Kidney capillary endothelial cell (primary cell): Measurements from ENCODE around the gene TUBAL3.
A peak's percentile ranks its signal among the peaks of the same experiment; 100 is the strongest.
"Not testable (repeated sequence)": the region's sequence is repeated elsewhere in the genome, so short reads cannot be mapped to it uniquely, and the experiment has no call there.

Source experiments
- DNase-seq: peaks from one replicate; pipeline ENCODE4 v3.0.0-alpha.2; 2018; ENCODE audit warnings: low spot score

The TUBAL3 gene

GRCh38 chr10:5423771-5424170, 19.1 kb upstream of the TUBAL3 start:
- no peak for DNase-seq

GRCh38 chr10:5419466-5420094, 15.0 kb upstream of the TUBAL3 start:
- no peak for DNase-seq

DNA sequence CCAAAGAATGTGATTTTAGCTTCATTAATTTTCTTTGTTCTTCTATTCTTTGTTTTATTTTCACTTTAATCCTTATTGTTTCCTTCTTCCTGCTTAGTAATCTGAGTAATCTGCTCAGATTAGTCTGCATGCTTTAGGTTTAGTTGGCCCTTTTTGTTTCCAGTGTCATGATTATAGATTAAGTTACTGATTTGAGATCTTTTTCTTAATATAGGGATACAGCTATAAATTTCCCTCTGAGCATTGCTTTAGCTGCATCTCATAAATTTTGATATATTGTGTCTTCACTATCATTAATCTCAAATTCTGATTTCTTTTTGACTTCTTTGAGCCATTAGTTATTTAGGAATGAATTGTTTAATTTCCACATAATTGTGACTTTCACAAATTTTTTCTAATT, 14.0 kb upstream of the TUBAL3 start:
- DNase-seq, result no peak

DNA sequence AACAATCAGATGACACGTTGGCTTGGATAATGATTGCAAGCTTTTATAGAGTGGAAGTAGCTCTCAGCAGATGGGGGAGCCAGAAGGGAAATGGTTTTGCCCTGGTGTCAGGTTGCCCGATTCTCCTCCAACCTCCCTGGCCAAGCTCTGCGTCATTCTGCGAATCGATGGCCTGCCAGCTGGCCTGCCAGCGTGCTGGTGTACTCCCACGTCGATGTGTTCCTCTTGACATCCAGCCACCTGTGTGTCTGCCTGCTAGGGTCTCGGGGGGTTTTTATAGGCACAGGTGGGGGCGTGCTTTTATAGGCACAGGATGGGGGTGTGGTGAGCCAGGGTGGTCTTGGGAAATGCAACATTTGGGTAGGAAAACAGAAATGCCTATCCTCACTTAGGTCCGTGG, 12.4 kb upstream of the TUBAL3 start:
- DNase-seq, result no peak

- DNase-seq, result no peak
Observed at GRCh38 chr10:5413012-5413938, 8.6 kb upstream of the TUBAL3 start.

DNA sequence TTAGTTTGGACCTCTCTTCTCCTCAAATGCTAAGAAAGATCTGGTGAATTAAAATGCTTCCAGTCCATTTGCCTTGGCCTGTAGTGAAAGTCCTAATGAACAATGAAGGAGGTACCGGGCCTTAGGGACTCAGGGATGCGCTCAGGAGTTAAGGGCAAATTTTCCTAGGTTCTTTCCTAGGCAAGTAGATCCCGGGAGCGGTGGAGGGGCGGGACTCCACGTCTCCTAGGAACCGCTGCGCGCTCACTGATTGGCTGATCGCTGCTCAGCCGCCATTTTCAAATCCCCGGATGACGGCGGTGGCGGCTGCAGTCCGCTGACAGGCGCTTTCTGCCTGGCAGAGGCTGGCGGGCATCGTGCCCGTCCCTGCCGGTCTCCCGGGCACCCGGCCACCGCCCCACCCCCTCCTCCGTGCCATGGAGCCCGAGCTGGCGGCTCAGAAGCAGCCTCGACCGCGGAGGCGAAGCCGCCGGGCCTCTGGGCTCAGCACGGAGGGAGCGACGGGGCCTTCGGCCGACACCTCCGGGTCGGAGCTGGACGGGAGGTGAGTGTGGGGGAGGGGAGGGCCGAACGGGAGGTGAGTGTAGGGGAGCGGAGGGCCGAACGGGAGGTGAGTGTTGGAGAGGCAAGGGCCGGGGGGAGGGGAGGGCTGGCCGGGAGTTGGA, 7.8 kb upstream of the TUBAL3 start, which contains the start of gene NET1:
NET1 (plus strand) TSS at position 281 of the 665 bp plus-strand sequence; CDS start at position 417, 136 bp downstream.
- DNase-seq, result peak; percentile 84

DNA sequence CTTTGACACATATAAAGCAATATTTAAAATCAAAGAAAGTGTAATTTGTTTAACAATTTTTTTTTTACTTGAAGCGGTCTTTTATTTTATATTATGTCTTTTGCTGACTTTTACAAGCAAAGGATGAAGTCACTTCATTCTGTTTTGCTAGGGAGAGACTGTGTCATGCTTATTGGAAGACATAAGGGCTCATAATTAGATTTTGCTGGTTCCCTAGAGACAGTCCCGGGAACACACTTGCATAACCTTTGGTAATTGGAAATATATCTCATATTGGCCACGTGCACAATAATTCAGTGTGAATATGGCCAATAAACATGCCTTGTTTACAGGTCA, 7.3 kb upstream of the TUBAL3 start:
- DNase-seq, result no peak

DNA sequence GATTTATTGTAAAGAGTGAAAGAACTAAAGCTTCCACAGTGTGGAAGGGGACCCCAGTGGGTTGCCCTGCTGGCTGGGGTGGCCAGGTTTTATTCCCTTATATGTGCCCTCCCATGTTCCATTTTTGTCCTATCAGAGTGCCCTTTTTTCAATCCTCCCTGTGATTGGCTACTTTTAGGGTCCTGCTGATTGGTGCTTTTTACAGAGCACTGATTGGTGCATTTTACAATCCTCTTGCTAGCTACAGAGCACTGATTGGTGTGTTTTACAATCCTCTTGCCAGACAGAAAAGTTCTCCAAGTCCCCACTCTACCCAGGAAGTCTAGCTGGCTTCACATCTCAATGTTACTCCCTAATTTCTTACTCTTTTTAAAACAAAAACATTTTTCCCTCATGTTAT, 6.2 kb upstream of the TUBAL3 start:
- DNase-seq, result not testable (repeated sequence)

DNA sequence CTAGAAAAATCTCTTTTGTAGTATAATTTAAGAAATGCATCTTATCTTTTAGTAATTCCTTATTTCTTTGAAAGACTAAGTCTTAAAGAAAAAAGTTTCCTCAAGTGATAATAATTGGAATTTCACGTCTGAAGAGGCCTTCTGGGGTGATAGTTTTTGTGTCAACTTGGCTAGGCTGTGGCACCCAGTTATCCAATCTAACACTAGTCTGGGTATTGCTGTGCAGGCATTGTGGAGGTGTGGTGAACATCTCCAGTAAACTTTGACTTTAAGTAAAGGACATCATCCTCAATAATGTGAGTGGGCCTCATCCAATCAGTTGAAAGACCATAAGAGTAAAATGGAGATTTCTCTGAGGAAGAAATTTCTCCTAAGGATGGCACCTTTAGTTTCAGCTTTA, 2.3 kb upstream of the TUBAL3 start:
- no peak for DNase-seq

DNA sequence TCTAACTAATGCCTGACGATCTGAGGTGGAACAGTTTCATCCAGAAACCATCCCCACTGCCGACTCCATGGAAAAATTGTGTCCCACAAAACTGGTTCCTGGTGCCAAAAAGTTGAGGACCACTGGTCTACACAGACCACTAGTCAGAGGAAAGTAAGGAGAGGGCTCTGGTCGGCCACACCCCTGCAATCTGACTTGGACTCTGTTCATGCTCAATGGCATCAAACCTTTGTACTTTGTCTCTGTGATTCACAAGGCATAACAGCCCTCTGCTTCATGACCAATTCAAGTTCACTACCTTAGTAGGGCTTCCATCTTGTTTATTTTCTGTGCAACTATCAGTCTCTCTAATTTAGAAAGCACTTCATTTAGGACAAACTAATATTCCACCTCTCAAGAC, 1.8 kb downstream of the TUBAL3 start:
- no peak for DNase-seq

DNA sequence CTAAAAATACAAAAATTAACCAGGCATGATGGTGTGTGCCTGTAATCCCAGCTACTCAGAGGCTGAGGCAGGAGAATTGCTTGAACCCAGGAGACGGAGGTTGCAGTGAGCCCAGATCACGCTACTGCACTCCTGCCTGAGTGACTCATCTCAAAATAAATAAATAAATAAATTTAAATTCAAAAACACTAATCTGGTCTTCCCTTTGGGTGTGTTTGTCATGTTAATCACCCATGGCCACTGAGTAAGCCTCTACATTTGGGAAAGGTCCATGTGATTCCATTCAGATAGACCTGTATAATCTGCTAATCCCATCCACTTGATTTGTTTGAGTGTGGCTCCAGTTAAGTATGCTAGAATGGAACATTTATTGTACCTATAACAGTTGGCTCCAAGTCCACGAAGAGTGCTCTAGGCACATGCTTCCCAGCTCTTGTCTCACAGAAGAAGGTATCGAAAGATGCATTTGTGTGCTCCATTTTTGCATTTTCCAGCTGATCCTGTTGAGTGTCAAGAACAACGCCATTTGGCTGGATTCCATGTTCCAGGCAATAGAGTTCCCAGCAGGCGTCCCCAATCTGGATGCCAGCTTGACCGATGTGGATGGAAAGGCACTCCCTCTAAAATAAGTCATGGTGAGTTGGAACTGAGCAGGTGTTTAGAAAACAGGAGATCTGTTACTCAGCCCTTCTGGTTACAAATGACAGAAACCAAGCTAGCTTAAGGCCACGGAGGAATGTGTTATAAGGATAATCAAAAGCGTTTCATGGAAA, 4.0 kb downstream of the TUBAL3 start:
- DNase-seq, result no peak

DNA sequence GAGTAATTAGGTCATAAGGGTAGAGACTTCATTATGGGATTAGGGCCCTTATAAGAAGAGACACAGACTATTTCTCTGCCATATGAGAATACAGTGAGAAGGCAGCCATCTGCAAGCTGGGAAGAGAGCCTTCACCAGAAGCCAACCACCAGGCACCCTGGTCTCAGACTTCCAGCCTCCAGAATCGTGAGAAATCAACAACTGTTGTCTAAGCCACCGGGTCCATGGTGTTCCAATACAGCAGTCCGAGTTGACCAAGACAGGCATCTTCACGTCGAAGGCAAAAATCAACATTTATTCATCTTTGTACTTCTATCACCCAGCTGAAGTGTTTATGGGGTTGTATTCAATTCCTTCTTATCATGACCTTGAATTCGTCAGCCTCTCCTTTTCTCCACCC, 5.3 kb downstream of the TUBAL3 start:
- no peak for DNase-seq

DNA sequence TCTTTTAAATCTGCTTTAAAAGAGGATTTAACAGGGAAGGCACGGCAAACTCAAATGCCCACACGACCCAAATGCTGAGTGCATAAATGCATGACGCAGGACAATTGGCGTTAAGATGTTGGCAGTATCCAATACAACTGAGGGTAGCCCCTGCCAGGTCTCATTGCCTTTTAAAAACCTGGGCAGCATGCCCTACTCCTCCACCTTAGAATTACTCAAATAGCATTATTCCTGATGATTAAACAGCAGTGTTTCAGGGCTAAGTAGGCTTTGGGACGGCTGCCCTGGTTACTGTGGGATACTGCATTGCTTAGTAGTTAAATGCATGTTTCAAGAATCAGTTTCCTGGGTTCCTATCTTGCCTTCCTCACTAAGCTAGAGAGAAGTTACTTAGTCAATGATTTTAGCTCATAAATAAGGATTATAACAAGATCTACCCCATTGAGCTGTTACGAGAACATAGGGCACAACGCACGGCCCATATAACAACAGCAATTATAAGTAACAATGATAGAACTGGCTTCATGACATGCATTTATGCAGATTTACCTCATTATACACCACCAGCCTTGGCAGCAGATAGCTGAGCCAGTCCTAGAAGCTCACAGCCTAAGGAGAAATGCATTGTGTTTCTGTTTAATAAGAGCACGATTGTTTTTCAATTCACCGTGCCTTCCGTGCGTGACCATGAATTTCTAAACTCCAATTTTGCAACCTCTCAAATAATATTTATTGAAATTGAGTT, 7.9 kb downstream of the TUBAL3 start:
- no peak for DNase-seq

GRCh38 chr10:5395168-5395567, 9.5 kb downstream of the TUBAL3 start:
- no peak for DNase-seq

- no peak for DNase-seq
Observed at GRCh38 chr10:5393529-5393928, 11.1 kb downstream of the TUBAL3 start.

DNA sequence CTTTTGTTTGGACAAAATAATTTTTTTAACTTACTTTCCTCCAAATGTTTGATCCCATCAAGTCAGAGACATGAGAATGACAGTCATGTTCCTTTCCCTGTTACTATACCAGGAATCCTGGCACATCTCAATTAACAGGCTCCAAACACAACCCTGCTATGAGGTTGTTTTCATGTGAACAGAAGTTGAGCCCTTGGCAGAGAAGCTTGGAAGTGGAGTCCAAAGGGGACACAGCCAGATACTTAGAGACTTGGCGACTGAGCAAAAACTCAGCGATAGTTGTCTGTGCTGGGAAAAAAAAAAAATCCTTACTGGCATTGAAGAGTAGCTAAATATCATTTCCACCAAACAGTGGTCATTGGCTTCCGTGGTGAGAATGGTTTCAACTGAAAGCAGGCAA, 12.8 kb downstream of the TUBAL3 start:
- no peak for DNase-seq

- DNase-seq, result no peak
Observed at GRCh38 chr10:5390607-5391205, 13.9 kb downstream of the TUBAL3 start.

GRCh38 chr10:5387169-5387568, 17.5 kb downstream of the TUBAL3 start:
- peak; percentile 7 for DNase-seq

GRCh38 chr10:5385224-5385623, 19.4 kb downstream of the TUBAL3 start:
- DNase-seq, result no peak

GRCh38 chr10:5381187-5381586, 23.4 kb downstream of the TUBAL3 start:
- no peak for DNase-seq

DNA sequence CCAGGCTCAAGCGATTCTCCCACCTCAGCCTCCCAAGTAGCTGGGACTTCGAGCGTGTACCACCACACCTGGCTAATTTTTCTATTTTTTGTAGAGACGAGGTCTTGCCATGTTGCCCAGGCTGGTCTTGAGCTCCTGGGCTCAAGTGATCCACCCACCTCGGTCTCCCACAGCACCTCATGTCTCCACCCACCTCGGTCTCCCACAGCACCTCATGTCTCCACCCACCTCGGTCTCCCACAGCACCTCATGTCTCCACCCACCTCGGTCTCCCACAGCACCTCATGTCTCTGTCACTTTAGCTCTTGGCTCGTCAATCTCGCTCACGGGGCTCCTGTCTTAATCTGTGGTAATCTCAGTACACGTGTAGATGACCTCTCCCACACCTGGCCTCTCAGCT, 24.2 kb downstream of the TUBAL3 start:
- DNase-seq, result not testable (repeated sequence)
